ENCODE results near the gene KIRREL2.
"Not testable (repeated sequence)": the region's sequence is repeated elsewhere in the genome, so short reads cannot be mapped to it uniquely, and the experiment has no call there.

Gene KIRREL2

GRCh38 chr19:35856546-35857149 is at the start of gene KIRREL2:
Gene KIRREL2, plus strand, starts transcription at chr19:35856911. Its CDS starts 209 bp downstream, at chr19:35857120.
- DNase-seq: no peak

GRCh38 chr19:35807633-35808032 is 49.1 kb upstream of the KIRREL2 start:
- DNase-seq: no peak

- DNase-seq: no peak
Measured at GRCh38 chr19:35811317-35812219, 45.1 kb upstream of the KIRREL2 start.

- DNase-seq: no peak
Measured at GRCh38 chr19:35812220-35813042, 44.3 kb upstream of the KIRREL2 start, which contains the start of gene PRODH2. Gene PRODH2, minus strand, starts transcription at chr19:35812845. Its CDS starts 40 bp downstream, at chr19:35812805.

GRCh38 chr19:35813043-35813890 is 43.4 kb upstream of the KIRREL2 start:
- DNase-seq: no peak

GRCh38 chr19:35816262-35816661 is 40.4 kb upstream of the KIRREL2 start:
- DNase-seq: no peak

- DNase-seq: no peak
Measured at GRCh38 chr19:35816846-35817245, 39.9 kb upstream of the KIRREL2 start.

- DNase-seq: no peak
Measured at GRCh38 chr19:35818445-35818844, 38.3 kb upstream of the KIRREL2 start.

- DNase-seq: no peak
Measured at GRCh38 chr19:35822579-35822978, 34.1 kb upstream of the KIRREL2 start.

GRCh38 chr19:35824150-35824549 is 32.6 kb upstream of the KIRREL2 start:
- DNase-seq: no peak

- no peak for DNase-seq
Measured at GRCh38 chr19:35828692-35829301, 27.9 kb upstream of the KIRREL2 start.

- DNase-seq: no peak
Measured at GRCh38 chr19:35830986-35831385, 25.7 kb upstream of the KIRREL2 start.

GRCh38 chr19:35832054-35832453 is 24.7 kb upstream of the KIRREL2 start:
- DNase-seq: no peak

GRCh38 chr19:35833972-35834371 is 22.7 kb upstream of the KIRREL2 start:
- DNase-seq: no peak

- not testable (repeated sequence) for DNase-seq
Measured at GRCh38 chr19:35836096-35836495, 20.6 kb upstream of the KIRREL2 start.

- no peak for DNase-seq
Measured at GRCh38 chr19:35841961-35842595, 14.6 kb upstream of the KIRREL2 start.

- DNase-seq: no peak
Measured at GRCh38 chr19:35842666-35843272, 13.9 kb upstream of the KIRREL2 start.

- DNase-seq: no peak
Measured at GRCh38 chr19:35843676-35844481, 12.8 kb upstream of the KIRREL2 start.

- no peak for DNase-seq
Measured at GRCh38 chr19:35844482-35845214, 12.1 kb upstream of the KIRREL2 start.
